ENCODE data around the gene ARNT2. TPM values are rescaled to one million over a fixed set of nuclear protein-coding genes. Genes with fewer than 3 reads are reported as not detected.

ARNT2 gene
- polyA plus RNA-seq, 1 of the 3 experiments (the other 2 are of a cell fraction), result 17.0 TPM

DNA sequence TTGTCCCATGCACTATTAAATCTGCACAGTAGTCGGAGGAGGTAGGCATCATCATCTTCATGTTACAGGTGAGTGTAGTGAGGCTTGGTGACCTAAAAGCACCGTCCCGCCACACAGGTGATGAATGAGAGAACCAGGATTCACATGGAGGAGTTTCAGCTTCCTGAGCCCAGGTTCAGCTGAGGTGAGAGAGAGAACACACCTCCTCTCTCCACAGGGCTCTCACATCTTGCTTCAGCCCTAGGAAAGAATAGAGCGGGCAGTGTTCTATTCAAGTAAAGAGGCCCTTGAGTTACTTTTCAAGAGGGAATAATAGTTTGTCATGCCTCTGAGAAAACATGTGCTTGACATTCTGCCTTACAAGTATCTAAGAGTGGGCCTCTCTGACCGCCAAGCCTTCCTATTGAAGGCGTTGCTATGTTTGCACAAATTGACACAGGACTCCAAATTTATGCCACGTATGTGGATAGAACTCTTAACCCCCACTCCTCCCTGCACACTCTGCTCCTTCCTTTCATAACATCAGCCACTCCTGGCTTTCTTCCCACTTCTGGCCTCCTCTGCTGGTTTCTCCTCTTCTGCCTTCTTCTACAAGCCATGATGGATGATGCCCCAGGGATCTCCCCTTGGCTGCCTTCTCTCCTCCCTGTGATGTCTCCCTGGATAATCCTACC lies 152.6 kb downstream of the ARNT2 start:
- Histone ChIP-seq H3K36me3 (replicated peaks in 1 of 2; ENCODE audit: control insufficient read depth in 1 of 2, insufficient read depth in 2 of 2, low read length in 1 of 2) (peaks cover 17 to 24% of the 10 kb centered on the region in 2 experiments), H3F3A (replicated peaks; ENCODE audit: insufficient read depth) (no peaks in the 10 kb centered on the region), H3K4me1 (ENCODE audit: control insufficient read depth in 1 of 2, insufficient read depth in 2 of 2, low read depth in 1 of 2, low read length in 1 of 2) (peaks cover 0 to 7% of the 10 kb centered on the region in 2 experiments; a peak in 1 of 4 replicates), H3K9me3 (no peaks in the 10 kb centered on the region), H3K9ac (no peak overlapping the region), H4K20me1 (ENCODE audit: insufficient read depth) (no peaks in the 10 kb centered on the region), H3K27me3 (ENCODE audit: insufficient read depth) (no peaks in the 10 kb centered on the region), H3K27ac (ENCODE audit: low read depth in 2 of 2, low read length in 1 of 2) (no peak overlapping the region), H3K9me2 (no peaks in the 10 kb centered on the region), H2AFZ (ENCODE audit: low read depth) (no peak overlapping the region), H3K79me2 (ENCODE audit: insufficient read depth) (no peaks in the 10 kb centered on the region; the same call in 1 of the 2 replicates), H3K4me3 (ENCODE audit: low read depth in 2 of 2, low read length in 1 of 2) (no peak overlapping the region), H3K4me2 (no peak overlapping the region)
- TF ChIP-seq, protein P1, sequence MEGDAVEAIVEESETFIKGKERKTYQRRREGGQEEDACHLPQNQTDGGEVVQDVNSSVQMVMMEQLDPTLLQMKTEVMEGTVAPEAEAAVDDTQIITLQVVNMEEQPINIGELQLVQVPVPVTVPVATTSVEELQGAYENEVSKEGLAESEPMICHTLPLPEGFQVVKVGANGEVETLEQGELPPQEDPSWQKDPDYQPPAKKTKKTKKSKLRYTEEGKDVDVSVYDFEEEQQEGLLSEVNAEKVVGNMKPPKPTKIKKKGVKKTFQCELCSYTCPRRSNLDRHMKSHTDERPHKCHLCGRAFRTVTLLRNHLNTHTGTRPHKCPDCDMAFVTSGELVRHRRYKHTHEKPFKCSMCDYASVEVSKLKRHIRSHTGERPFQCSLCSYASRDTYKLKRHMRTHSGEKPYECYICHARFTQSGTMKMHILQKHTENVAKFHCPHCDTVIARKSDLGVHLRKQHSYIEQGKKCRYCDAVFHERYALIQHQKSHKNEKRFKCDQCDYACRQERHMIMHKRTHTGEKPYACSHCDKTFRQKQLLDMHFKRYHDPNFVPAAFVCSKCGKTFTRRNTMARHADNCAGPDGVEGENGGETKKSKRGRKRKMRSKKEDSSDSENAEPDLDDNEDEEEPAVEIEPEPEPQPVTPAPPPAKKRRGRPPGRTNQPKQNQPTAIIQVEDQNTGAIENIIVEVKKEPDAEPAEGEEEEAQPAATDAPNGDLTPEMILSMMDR (IDR thresholded peaks at IDR 0.05), result no peak
- no peak for TF ChIP-seq MXI1 (IDR thresholded peaks at IDR 0.05; ENCODE audit: low read depth, low read length)
- no peak for DNase-seq
- 97% methylated on average over 7 of the region's 7 CpGs for WGBS (ENCODE audit: low lambda C conversion rate)
- ChIA-PET CTCF (no interaction called here), POLR2A (no interaction called here)

DNA sequence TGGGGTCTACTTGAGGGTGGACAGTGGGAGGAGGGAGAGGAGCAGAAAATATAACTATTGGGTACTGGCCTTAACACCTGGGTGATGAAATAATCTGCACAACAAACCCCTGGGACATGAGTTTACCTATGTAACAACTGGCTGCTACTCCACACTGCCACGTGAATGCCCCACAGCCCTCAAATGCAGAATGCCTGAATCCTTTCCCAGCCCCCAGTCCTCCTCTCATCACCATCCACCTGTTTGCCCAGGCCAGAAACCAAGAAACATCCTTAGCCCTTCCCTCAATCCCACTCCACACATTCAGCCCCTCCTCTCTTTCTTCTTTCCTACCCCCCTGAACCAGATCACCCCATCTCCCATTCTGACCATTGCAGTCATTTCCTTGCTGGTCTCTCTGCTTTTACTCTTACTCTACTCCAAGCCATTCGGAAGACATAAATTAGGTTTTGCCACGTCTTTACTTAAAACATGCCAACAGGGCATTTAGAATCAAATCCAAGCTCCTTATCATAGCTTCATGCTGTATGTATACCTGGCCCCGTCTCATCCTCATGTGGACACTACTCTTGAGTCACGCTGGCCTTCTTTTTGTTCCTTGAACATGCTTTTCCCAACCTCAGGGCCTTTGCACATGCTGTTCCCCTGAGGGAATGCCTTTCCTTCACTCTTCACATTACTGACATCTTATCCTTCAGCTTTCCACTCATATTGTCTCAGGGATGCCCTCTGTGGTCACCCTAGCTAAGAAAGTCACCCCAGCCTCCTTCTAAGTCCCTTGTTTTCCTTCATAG lies 153.5 kb downstream of the ARNT2 start:
- ChIA-PET CTCF (interaction anchor here (0.7 to 2.8 kb wide), 5 partner anchors 10 to 413 kb away, joined by 3 to 17 read pairs (median 6); partner anchors contain the start of gene CEMIP), POLR2A (no interaction called here)
- Histone ChIP-seq H3K9ac (no peak overlapping the region), H3K4me3 (ENCODE audit: low read depth in 2 of 2, low read length in 1 of 2) (no peak overlapping the region), H3K4me2 (no peak overlapping the region), H3K9me3 (no peaks in the 10 kb centered on the region), H3K36me3 (replicated peaks in 1 of 2; ENCODE audit: control insufficient read depth in 1 of 2, insufficient read depth in 2 of 2, low read length in 1 of 2) (peaks cover 17 to 22% of the 10 kb centered on the region in 2 experiments), H3K9me2 (no peaks in the 10 kb centered on the region), H4K20me1 (ENCODE audit: insufficient read depth) (no peaks in the 10 kb centered on the region), H3K27me3 (ENCODE audit: insufficient read depth) (no peaks in the 10 kb centered on the region), H2AFZ (ENCODE audit: low read depth) (no peak overlapping the region), H3K79me2 (ENCODE audit: insufficient read depth) (no peaks in the 10 kb centered on the region; the same call in 1 of the 2 replicates), H3K4me1 (ENCODE audit: control insufficient read depth in 1 of 2, insufficient read depth in 2 of 2, low read depth in 1 of 2, low read length in 1 of 2) (peaks cover 0 to 7% of the 10 kb centered on the region in 2 experiments; a peak in 1 of 4 replicates), H3F3A (replicated peaks; ENCODE audit: insufficient read depth) (no peaks in the 10 kb centered on the region), H3K27ac (ENCODE audit: low read depth in 2 of 2, low read length in 1 of 2) (no peak overlapping the region)
- TF ChIP-seq, protein P1 (IDR thresholded peaks at IDR 0.05), result no peak
- TF ChIP-seq, protein P2, sequence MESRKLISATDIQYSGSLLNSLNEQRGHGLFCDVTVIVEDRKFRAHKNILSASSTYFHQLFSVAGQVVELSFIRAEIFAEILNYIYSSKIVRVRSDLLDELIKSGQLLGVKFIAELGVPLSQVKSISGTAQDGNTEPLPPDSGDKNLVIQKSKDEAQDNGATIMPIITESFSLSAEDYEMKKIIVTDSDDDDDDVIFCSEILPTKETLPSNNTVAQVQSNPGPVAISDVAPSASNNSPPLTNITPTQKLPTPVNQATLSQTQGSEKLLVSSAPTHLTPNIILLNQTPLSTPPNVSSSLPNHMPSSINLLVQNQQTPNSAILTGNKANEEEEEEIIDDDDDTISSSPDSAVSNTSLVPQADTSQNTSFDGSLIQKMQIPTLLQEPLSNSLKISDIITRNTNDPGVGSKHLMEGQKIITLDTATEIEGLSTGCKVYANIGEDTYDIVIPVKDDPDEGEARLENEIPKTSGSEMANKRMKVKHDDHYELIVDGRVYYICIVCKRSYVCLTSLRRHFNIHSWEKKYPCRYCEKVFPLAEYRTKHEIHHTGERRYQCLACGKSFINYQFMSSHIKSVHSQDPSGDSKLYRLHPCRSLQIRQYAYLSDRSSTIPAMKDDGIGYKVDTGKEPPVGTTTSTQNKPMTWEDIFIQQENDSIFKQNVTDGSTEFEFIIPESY (IDR thresholded peaks at IDR 0.05; ENCODE audit: borderline replicate concordance, low read depth), result no peak
- TF ChIP-seq FOXJ3 (CRISPR knock-in tag; IDR thresholded peaks at IDR 0.05) (no peak), ELF1 (IDR thresholded peaks at IDR 0.05) (no peak), CHD2 (IDR thresholded peaks at IDR 0.05; ENCODE audit: low read length, partially characterized antibody) (no peak), SMC3 (IDR thresholded peaks at IDR 0.05; ENCODE audit: low read depth, low read length) (no peak), GABPA (IDR thresholded peaks at IDR 0.05; ENCODE audit: low read depth) (no peak), TCF12 (IDR thresholded peaks at IDR 0.05) (no peak), NRF1 (IDR thresholded peaks at IDR 0.05; ENCODE audit: low read depth, low read length) (no peak), FOSL2 (IDR thresholded peaks at IDR 0.05; ENCODE audit: borderline replicate concordance, low read depth) (no peak), EP300 (IDR thresholded peaks at IDR 0.05; ENCODE audit: borderline replicate concordance in 1 of 2, low read depth in 1 of 2, low read length in 1 of 2) (no peak), FOXM1 (IDR thresholded peaks at IDR 0.05; ENCODE audit: low read depth) (no peak)
- TF ChIP-seq, protein P3, sequence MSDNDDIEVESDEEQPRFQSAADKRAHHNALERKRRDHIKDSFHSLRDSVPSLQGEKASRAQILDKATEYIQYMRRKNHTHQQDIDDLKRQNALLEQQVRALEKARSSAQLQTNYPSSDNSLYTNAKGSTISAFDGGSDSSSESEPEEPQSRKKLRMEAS (IDR thresholded peaks at IDR 0.05; ENCODE audit: low read depth), result no peak
- TF ChIP-seq, protein P4, sequence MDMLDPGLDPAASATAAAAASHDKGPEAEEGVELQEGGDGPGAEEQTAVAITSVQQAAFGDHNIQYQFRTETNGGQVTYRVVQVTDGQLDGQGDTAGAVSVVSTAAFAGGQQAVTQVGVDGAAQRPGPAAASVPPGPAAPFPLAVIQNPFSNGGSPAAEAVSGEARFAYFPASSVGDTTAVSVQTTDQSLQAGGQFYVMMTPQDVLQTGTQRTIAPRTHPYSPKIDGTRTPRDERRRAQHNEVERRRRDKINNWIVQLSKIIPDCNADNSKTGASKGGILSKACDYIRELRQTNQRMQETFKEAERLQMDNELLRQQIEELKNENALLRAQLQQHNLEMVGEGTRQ (IDR thresholded peaks at IDR 0.05; ENCODE audit: borderline replicate concordance, low read depth, low read length), result no peak
- TF ChIP-seq, protein P5, sequence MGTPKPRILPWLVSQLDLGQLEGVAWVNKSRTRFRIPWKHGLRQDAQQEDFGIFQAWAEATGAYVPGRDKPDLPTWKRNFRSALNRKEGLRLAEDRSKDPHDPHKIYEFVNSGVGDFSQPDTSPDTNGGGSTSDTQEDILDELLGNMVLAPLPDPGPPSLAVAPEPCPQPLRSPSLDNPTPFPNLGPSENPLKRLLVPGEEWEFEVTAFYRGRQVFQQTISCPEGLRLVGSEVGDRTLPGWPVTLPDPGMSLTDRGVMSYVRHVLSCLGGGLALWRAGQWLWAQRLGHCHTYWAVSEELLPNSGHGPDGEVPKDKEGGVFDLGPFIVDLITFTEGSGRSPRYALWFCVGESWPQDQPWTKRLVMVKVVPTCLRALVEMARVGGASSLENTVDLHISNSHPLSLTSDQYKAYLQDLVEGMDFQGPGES (IDR thresholded peaks at IDR 0.05; ENCODE audit: low read depth, low read length), result no peak
- DNase-seq, result no peak
- WGBS (ENCODE audit: low lambda C conversion rate), result 96% methylated on average over 5 of the region's 5 CpGs
